Measurements from ENCODE around the gene ACSF2. TPM values are rescaled to one million over a fixed set of nuclear protein-coding genes. Genes with fewer than 3 reads are reported as not detected.
"Not testable (repeated sequence)": the region's sequence is repeated elsewhere in the genome, so short reads cannot be mapped to it uniquely, and the experiment has no call there.

ACSF2 gene
- total RNA-seq, 1 donor from 2014 or later, result 28.1 TPM

DNA sequence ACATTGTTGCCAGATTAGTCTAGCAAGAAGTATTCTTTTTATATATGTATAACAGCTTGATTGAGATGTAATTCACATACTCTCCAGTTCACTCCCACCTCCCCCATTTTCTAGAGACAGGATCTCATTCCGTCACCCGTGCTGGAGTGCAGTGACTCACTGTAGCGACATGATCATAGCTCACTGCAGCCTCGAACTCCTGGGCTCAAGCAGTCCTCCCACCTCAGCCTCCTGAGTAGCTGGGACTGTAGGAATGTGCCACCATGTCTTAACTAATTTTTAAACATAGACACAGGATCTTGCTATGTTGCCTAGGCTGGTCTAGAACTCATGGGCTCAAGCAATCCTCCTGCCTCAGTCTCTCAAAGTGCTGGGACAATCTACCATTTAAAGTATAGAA is 49.3 kb downstream of the ACSF2 start:
- Mint-ChIP-seq H3K27me3 (ENCODE audit: unreplicated experiment) (no peaks in the 10 kb centered on the region), H3K27ac (ENCODE audit: unreplicated experiment) (no peak overlapping the region), H3K4me1 (ENCODE audit: unreplicated experiment) (peaks cover 12% of the 10 kb centered on the region), H3K4me3 (ENCODE audit: unreplicated experiment) (no peak overlapping the region), H3K9me3 (ENCODE audit: unreplicated experiment) (no peaks in the 10 kb centered on the region), H3K36me3 (ENCODE audit: unreplicated experiment) (no peaks in the 10 kb centered on the region)
- TF ChIP-seq, protein P1, sequence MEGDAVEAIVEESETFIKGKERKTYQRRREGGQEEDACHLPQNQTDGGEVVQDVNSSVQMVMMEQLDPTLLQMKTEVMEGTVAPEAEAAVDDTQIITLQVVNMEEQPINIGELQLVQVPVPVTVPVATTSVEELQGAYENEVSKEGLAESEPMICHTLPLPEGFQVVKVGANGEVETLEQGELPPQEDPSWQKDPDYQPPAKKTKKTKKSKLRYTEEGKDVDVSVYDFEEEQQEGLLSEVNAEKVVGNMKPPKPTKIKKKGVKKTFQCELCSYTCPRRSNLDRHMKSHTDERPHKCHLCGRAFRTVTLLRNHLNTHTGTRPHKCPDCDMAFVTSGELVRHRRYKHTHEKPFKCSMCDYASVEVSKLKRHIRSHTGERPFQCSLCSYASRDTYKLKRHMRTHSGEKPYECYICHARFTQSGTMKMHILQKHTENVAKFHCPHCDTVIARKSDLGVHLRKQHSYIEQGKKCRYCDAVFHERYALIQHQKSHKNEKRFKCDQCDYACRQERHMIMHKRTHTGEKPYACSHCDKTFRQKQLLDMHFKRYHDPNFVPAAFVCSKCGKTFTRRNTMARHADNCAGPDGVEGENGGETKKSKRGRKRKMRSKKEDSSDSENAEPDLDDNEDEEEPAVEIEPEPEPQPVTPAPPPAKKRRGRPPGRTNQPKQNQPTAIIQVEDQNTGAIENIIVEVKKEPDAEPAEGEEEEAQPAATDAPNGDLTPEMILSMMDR (IDR thresholded peaks at IDR 0.05), result no peak
- DNase-seq (ENCODE audit: extremely low spot score, unreplicated experiment), result no peak

DNA sequence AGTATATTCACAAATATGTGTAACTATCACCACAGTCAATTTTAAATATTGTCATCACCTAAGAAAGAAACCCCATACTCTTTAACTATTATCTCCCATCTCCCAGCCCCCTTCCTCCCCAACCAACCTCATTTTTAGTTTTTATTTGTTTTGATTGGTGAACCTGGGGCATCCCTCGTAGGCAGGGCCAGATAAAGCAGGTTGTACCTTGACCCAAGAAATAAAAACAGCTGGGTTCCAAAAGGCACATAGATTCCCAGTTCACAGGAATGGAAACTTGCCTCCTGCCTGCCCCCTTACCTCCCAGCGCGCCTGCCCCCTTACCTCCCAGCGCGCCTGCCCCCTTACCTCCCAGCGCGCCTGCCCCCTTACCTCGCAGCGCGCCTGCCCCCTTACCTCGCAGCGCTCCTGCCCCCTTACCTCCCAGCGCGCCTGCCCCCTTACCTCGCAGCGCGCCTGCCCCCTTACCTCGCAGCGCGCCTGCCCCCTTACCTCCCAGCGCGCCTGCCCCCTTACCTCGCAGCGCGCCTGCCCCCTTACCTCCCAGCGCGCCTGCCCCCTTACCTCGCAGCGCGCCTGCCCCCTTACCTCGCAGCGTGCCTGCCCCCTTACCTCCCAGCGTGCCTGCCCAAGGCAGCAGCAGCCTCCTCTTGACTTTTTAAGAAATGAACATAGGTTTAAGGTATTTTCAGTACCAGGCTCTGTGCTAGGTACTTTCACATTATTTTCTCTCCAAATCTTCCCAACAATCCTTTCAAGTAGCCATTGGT is 49.9 kb downstream of the ACSF2 start:
- H3K27me3 Mint-ChIP-seq (ENCODE audit: unreplicated experiment); H3K9me3 Mint-ChIP-seq (ENCODE audit: unreplicated experiment); H3K27ac Mint-ChIP-seq (ENCODE audit: unreplicated experiment); H3K4me3 Mint-ChIP-seq (ENCODE audit: unreplicated experiment); H3K36me3 Mint-ChIP-seq (ENCODE audit: unreplicated experiment); DNase-seq (ENCODE audit: extremely low spot score, unreplicated experiment): not testable (repeated sequence)
- peaks cover 12% of the 10 kb centered on the region for H3K4me1 Mint-ChIP-seq (ENCODE audit: unreplicated experiment)

DNA sequence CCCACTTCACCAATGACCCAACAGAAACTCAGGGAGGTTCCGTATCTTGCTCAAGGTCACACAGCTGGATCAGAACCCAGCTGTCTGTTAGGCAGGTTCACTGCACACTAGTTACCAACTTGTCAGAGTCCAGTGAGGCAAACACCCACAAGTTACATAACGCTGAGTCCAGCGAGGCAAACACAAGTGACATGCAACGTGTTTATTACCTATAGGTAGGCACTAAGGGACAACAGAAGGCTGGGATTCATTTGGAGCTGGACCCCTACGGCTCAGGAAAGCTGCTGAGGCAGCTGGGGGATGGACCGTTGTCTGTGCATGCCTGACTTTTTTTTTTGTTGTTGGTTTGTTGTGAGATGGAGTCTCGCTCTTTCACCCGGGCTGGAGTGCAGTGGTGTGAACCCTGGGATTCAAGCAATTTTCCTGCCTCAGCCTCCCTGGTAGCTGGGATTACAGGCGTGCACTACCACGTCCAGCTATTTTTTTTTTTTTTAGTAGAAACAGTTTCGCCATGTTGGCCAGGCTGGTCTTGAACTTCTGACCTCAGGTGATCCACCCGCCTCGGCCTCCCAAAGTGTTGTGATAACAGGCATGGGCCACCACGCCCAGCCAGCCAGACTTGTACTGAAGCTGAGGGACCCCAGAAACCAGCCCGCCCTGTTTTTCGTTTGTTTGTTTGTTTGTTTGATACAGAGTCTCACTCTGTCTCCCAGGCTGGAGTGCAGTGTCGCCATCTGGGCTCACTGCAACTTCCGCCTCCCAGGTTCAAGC is 50.7 kb downstream of the ACSF2 start:
- Mint-ChIP-seq H3K27me3 (ENCODE audit: unreplicated experiment) (no peaks in the 10 kb centered on the region), H3K4me3 (ENCODE audit: unreplicated experiment) (no peak overlapping the region), H3K4me1 (ENCODE audit: unreplicated experiment) (peaks cover 12% of the 10 kb centered on the region), H3K9me3 (ENCODE audit: unreplicated experiment) (no peaks in the 10 kb centered on the region), H3K27ac (ENCODE audit: unreplicated experiment) (no peak overlapping the region), H3K36me3 (ENCODE audit: unreplicated experiment) (no peaks in the 10 kb centered on the region)
- TF ChIP-seq, protein P1 (IDR thresholded peaks at IDR 0.05), result no peak
- DNase-seq (ENCODE audit: extremely low spot score, unreplicated experiment), result no peak

DNA sequence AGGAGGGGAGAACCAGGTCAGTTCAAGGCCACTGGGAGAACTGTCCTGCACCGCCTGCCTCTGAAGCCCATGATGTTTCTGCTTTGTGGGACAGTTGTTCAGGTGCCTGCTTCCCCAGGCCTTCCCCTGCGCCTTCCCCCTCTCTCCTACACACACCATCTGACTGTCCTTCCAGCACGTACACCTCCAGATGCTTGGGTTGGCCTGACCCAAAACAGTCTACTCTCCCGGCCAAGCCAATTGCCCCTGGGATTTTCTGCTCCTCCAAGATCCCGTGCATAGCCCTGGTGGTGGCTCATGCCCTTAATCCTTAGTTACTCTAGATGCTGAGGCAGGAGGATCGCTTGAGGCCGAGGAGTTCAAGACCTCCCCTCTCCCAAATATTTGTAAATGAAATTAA is 52.0 kb downstream of the ACSF2 start:
- Mint-ChIP-seq H3K27ac (ENCODE audit: unreplicated experiment) (peak overlapping the region; percentile 91), H3K4me1 (ENCODE audit: unreplicated experiment) (peaks cover 19% of the 10 kb centered on the region), H3K27me3 (ENCODE audit: unreplicated experiment) (no peaks in the 10 kb centered on the region), H3K4me3 (ENCODE audit: unreplicated experiment) (peak overlapping the region; percentile 72), H3K9me3 (ENCODE audit: unreplicated experiment) (no peaks in the 10 kb centered on the region), H3K36me3 (ENCODE audit: unreplicated experiment) (peaks cover 4% of the 10 kb centered on the region)
- TF ChIP-seq, protein P1 (IDR thresholded peaks at IDR 0.05), result no peak
- no peak for DNase-seq (ENCODE audit: extremely low spot score, unreplicated experiment)

DNA sequence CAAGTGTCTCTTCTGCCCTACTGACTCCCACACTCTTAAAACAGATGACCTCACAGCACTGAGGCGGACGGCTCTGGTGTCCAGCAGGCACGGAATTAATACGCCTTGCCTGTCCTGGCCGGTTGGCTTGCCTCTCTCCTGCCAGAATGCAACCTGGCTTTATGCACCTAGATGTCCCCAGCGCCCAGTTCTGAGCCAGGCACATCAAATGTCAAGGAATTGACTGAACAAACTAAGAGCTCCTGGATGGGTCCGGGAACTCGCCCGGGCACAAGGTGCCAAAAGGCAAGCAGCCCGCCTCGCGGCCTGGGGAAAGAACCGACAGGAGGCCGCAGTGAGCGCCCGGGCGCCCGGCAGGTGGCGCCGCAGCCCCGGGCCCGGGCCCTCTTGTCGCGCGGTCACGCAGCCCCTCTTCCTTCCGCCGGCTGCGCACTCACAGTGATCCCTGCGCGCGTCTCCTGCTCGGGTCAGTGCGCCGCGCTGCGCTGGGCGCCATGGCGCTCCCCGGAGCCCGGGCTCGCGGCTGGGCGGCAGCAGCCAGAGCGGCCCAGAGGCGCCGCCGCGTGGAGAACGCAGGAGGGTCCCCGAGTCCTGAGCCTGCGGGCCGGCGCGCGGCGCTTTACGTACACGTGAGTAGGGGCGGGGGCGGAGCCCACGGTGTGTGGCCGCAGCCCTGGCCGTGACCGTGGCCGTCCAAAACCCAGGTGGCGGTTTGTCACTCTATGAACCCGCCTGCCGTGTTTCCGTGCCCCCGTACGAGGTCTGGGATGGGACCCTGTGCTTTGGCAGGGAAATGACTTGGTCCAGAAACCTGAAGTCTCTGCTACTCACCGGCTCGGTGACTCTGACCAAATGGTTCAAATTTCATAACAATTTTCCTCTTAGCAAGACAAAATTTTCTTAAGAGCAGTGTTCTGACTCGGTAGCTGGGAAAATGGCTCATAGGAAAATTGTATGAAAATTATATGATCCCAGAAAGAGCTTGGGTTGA is 52.7 kb downstream of the ACSF2 start, which contains the start of gene RSAD1:
Gene RSAD1, plus strand, starts transcription at position 470 of the 991 bp plus-strand sequence. Its CDS starts 25 bp downstream, at position 495.
- H3K4me1 Mint-ChIP-seq (ENCODE audit: unreplicated experiment), result peaks cover 19% of the 10 kb centered on the region
- H3K27me3 Mint-ChIP-seq (ENCODE audit: unreplicated experiment), result no peaks in the 10 kb centered on the region
- TF ChIP-seq, protein P1 (IDR thresholded peaks at IDR 0.05), result peak; percentile 96

More for the DNA sequence above, 52.7 kb downstream of the ACSF2 start, which contains the start of gene RSAD1:
- Mint-ChIP-seq H3K36me3 (ENCODE audit: unreplicated experiment) (peaks cover 5% of the 10 kb centered on the region), H3K27ac (ENCODE audit: unreplicated experiment) (peak within 1 kb of the TSS; percentile 91), H3K4me3 (ENCODE audit: unreplicated experiment) (peak within 1 kb of the TSS; percentile 82), H3K9me3 (ENCODE audit: unreplicated experiment) (no peaks in the 10 kb centered on the region)
- DNase-seq (ENCODE audit: extremely low spot score, unreplicated experiment), result peak; percentile 95
